ENCODE measurements around the gene GPALPP1.
"Not testable (repeated sequence)": the region's sequence is repeated elsewhere in the genome, so short reads cannot be mapped to it uniquely, and the experiment has no call there.

The GPALPP1 gene

DNA sequence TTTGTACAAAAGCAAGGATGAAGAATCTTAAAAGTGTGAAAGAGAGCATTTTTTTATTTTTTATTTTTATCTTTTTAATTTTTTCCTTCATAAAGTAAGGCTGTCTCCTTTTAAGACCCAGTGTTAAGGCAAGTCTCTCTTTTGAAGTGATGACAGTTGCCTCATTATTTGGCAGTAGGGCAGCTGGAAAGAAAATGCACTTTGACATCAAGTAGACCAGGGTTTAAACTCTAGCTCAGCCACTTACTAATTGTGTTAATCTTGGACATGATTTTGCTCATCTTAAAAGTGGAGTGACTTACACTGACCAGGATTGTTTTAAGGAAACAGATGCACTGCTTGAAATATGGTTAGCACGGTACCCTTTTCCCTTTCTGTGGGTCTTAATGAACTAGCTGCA, 18.5 kb downstream of the GPALPP1 start:
- no peak for DNase-seq

DNA sequence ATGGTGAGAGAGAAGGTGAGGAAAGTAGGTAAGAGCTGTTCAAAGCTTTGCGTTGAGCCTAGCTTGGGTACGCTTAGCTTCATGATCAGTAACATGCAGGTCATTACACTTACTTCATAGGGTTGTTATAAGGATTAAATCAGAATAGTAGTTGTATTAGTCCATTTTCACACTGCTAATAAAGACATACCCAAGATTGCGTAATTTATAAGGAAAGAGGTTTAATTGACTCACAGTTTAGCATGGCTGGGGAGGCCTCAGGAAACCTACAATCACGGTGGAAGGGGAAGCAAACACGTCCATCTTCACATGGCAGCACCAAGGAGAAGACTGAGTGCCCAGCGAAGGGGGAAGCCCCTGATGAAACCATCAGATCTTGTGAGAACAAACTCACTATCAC, 21.9 kb downstream of the GPALPP1 start:
- DNase-seq, result no peak

DNA sequence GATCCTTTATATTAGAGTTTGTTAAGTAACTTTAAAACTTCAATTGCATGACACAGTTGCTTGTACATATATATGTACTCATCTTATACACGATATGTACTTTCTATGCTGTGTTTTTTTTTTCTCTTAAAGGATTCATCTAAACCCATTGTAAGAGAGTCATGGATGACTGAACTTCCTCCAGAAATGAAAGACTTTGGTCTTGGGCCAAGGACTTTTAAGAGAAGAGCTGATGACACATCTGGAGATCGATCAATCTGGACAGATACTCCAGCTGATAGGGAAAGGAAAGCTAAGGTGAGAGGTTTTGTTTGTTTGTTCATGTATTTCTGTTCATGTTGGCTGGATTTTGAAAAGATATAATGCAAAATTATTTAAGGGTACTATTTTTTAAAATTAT, 26.0 kb downstream of the GPALPP1 start:
- no peak for DNase-seq

DNA sequence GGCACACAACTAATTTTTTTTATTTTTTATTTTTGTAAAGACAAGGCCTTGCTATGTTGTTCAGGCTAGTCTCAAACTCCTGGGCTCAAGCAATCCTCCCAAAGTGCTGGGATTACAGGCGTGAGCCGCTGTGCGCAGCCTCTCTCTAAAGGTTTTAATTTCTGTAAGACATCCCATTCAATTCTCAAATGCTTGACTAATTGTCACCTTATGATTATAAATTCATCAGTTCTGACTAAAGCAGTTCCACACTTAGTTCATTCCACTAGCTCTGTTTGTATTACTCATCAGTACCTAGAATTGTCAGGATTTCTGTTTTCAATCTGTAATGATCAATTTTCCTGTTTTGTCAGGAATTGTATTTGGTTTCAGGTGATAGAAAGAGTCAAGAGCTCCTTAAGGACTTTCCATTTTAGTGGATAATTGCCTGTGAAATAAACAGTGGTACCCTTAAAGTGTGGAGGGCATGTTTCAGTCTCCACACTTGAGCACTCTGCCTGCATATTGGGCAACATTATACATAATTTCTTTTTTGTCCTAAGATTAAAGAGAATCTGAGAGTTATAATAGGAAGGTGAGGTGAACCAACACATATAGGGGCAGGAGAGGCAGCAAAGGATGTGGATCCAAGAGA, 27.6 kb downstream of the GPALPP1 start:
- DNase-seq, result no peak

DNA sequence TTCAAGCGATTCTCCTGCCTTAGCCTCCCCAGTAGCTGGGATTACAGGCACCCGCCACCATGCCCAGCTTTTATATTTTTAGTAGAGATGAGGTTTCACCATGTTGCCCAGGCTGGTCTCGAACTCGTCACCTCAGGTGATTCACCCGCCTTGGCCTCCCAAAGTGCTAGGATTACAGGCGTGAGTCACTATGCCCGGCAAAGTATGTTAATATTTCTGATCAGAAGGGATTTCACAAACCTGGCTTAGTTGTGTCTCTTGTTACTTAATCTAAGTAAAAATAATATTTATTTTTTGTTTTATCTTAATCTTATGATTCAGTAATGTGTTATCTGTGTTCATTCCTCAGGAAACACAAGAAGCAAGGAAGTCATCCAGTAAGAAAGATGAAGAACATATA, 30.6 kb downstream of the GPALPP1 start:
- DNase-seq, result not testable (repeated sequence)

DNA sequence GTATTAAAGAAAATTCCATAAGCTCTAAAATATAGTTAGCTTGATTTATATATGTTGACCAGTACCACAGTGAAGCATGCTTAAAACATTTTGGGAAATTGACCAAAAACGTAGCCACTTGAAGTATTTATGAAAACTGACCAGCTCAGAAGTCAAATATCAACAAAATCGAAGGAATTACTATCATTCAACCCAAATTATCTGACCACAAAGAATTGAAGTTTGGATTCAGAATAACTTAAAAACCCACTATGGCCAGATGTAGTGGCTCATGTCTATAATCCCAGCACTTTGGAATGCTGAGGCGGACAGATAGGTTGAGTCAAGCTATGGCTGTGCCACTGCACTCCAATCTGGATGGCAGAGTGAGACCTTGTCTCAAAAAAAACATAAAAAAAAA, 31.9 kb downstream of the GPALPP1 start:
- no peak for DNase-seq

DNA sequence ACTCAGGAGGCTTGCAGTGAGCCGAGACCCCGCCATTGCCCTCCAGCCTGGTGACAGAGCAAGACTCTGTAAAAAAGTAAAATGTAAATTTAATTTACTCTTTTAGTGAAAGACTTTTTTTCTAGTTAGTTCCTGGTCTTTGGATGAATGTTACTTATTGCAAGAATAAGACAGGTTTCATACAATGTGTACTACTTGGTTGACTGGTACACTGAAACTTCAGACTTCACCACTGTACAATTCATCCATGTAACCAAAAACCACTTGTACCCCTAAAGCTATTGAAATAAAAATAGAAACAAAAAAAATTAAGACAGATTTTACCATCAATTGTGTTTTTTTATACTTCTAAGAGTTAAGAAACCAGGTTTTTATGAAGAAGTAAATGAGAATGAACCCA, 35.5 kb downstream of the GPALPP1 start:
- no peak for DNase-seq

DNA sequence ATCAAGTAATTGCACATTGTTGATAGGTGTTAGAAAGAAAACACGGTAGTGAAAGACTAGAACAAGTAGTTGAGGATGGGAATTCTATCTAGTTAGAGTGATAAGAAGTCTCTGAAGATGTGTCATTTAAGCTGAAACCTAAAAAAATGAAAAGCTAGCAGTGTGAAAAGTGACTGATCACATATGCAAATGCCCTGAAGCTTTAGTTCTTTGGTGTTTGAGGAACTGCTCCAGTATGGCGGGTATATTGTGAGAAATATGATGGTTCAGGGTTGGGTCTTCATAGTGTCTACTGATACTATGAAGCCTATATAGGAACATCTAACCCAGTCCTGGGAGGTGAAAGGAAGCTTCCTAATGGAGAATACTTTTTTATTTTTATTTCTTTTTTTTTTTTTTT, 45.0 kb downstream of the GPALPP1 start:
- DNase-seq, result no peak

DNA sequence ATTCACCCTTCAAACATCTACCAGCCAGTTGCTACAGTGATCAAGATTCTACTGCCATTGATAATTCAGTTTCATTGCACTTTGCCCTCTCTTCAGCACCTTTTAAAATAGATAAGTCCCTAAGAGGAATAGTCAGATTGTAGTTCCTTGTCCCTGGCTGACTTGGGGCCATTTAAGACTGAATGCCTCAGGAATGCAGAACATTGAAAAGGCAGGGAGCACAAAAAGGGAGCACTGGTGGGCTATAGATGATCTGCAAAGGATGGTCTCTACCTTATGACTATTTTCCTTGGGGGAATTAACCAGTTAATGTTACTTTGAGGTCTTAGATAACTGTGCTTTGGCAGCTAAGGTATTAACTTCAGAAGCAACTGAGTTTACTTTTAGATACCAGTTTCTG, 46.9 kb downstream of the GPALPP1 start:
- no peak for DNase-seq

DNA sequence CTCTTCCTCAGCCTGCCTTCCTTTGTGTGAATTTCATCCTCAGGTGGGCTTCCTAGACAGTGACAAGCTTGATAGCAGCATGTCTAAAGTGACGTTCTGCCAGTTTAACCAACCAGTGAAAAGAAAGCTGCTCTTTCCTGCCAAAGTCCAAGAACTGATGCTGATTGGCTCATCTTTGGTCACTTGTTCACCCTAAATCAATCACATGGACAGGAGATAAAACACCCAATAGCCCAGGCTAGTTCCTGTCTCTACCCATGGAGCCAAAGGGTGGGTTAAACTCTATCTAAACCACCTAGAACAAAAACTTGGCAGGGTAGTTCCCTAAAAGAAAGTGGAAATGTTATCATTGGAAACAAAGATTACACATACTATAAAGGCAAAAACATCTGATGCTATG, 50.8 kb downstream of the GPALPP1 start:
- no peak for DNase-seq

DNA sequence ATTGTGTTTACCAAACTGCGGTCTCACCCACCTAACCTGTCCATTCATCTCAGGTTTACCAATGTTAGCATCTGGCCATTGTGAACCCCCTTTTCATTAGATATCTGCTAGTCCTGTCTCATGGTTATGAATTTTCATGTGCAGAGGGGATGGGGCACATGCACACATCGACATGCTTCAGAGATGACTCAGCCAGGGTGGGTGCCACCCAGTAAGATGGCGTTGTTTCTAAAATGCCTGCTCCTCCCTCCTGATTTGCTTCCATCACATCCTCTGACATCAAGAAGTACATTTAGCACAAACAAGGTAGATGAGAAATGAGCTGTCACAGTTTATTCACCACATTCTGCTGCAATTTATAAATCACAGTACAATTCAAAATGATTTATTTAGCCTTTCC, 51.3 kb downstream of the GPALPP1 start:
- DNase-seq, result no peak

DNA sequence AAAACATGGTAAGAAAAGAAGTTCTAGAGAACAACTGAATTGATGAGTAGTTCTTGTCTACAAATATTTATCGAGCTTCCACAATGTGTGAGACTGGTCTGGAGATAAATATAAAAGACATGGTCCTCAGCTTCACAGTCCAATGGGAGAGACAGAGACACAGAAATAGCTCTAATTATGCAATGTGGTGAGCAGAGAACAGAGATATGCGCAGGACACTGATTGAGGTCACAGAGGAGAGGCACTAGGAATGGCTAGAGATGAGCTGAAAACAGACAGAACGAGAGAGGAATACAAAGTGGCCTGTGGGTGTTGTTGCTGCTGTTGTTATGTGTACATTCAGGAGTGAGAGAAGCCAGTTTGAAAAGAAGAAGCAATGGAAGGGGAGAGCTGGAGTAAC, 53.2 kb downstream of the GPALPP1 start:
- DNase-seq, result no peak

DNA sequence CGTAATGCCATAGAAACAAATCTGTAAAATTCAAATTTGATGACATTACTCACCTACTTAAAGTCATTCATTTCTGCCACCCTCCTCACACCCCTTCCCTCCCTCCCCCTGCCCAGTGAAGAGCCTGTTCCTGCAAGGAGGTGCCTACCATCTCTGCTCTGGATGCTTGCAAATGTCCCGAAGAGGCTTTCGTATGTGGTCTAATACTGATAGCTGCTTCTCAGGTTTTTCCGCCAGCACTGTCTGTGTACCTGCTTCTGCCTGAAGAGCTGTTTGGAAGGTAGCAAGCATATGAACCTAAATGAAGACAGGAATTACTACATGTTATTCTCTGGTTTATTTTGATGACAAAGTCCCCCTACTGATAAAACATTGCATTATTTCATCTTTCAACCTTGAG, 57.1 kb downstream of the GPALPP1 start:
- DNase-seq, result no peak

DNA sequence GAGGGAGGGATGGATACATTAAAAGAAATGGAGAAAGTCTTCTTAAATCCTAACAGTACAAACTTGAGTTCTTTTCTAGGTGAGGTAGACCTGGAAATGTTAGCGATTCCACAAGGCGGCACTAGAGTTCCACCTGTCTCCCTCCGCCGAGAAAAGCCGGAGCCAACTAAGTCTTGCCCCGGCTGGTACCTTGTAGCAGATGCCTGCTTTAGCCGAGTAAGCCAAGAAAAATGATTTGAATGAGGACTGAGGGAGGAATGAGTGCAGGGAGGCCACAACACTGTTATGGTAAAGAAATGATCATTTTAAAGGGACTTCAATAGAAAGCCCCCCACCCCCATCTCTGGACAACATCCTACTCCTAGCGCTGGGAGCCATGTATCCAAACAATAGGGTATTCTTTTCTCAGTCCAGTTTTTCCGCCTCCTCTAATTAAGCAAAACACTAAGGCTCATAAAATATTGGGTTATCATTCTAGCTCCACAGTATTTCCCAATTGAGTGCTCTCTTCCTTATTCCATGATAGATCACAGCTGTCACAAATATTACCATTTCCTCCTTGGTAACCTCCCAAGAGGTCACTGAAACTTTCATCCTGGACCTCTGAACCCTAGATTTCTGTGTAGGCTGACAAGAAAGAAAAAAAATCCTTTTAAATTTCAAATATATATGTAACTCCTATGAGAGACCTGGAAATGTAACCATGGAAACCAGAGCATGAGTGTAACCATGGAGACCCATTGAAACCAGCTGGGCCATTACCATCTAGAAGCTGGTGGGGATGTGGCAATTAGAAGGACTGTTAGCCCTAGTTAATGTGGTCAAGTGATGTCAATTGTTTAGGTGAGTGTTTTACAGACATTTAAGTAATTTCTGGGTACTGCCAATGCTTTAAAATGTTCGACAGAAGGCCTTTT, 58.3 kb downstream of the GPALPP1 start:
- DNase-seq, result peak; percentile 78

DNA sequence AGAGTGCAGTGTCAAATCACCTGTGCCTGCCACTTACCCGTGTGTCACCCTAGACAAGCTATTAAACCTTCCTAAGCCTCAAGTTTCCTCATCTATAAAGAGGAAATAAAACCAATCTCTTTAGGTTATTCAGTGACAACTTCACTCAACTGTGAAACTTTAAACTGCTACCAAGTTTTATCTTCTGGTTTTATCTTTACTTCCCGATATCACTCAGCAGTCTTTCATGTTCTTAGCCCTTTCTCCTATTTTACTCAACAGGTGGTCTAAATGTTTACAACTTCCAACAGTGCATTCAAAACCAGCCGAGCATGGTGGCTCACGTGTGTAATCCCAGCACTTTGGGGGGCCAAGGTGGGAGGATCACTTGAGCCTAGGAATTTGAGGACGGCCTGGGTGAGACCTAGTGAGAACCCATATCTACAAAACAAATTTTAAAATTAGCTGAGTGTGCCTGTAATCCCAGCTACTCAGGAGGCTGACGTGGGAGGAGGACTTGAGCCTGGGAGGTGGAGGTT, 59.6 kb downstream of the GPALPP1 start:
- DNase-seq, result no peak

DNA sequence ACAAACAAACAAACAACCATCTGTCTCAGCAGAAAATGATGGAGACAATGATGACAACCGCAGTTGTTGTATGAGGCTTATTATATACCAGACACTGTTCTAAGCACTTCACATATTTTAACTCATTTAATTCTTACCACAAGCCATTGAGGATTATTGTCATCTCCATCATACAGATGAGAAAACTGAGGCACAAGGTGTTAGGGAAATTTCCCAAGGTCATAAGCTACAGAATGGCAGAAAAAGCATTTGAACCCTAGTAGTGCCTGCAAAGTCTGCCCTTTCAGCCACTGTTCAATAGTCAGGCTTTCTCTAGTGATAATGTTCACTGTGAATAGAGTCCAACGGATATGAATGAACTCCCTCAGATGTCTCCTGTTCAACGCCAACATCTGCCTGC, 60.1 kb downstream of the GPALPP1 start:
- no peak for DNase-seq

DNA sequence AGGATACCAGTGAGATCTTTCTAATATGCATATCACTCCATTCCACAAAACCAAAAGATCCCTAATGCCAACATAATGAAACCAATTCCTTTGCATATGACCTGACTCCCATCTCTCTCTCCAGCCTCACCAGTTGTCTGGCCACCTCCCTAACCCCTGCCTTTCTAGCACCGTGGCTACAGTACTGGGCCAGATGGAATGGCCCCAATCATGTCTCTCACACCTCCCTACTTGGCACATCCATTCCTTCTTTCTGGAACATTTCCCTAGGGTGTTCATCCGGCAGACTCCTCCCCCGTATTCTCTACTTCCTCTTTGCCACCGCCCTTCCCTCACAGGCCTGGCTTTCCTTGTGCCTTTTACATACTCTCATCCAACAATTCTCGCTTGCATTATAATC, 62.0 kb downstream of the GPALPP1 start:
- DNase-seq, result no peak

DNA sequence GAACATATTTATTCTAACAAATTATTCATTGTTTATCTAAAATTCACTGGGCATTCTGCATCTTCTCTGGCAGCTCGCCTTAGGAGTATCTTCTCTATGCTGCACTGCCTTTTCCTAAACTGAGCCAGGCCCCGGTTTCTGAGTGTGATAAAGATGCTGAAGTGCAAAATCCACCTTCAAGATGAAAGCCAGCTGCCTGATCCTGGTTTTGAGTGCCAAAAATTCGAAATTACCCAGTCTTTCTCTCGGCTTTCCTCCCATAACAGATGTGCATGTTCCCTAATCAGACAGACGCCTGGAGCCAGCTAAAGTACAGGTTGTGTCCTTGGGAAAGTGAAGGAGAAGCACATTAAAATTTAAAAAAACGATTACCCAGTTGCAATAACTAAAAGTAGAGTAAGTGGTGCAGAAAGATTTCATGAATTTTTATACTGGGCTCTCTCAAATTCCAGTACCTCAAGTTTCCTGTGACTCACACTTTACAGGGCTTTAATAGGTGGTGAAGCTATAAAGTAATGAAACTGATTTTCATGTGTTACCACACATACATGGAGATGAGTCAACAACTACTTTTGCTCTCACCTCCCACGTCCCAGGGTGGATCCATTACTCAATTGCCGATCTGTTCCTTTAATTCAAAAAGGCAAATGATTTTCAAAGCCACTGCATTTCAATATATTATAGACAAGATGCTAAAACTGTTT, 66.0 kb downstream of the GPALPP1 start:
- peak; percentile 33 for DNase-seq

DNA sequence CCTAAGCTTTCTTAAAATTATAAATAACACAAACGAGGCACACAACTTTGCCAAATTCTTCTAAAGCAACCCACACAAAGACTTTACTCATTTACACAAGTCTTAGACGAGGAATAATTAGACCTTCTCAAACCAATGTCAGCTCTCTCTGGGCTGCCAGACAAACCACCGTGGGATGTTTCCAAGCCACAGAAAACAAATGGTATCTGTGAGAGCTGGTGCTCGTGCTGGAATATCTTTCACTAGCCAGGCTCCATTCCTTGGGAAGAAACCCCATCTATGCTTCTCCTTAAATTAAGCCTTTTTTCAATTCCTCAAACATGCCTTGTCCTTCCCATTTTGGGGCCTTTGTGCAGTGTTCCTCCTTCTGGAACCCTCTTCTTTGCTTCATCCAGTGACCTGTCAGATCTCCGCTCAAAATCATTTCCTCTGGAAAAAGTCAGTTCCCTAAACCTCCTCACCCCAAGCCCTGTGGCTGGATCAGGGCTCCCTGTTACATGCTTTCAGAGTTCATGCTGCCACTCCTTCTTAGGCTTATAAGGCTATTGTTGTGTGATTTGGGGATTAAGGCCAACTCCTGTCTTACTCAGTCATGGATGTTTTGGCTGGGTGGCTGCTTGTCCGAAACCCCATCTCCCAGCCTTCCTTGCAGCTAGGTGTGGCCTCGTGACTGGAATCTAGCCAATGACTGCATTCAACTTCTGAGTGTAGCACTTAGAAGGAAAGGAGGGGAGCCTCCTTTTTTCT, 66.7 kb downstream of the GPALPP1 start:
- no peak for DNase-seq

DNA sequence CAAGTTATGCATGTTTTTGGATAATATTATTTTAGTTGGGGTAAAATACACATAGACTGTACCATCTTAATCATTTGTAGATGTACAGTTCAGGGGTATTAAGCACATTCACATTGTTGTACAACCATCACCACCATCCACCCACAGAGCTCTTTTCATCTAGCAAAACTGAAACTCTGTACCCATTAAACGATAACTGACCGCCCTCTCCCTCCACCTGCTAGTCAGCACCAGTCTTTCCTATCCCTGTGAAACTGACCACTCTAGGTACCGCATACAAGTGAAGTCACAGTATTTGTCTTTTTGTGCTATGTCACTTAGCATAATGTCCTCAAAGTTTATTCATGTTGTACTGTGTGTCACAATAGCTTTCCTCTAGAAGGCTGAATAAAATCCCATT, 70.7 kb downstream of the GPALPP1 start:
- DNase-seq, result no peak

DNA sequence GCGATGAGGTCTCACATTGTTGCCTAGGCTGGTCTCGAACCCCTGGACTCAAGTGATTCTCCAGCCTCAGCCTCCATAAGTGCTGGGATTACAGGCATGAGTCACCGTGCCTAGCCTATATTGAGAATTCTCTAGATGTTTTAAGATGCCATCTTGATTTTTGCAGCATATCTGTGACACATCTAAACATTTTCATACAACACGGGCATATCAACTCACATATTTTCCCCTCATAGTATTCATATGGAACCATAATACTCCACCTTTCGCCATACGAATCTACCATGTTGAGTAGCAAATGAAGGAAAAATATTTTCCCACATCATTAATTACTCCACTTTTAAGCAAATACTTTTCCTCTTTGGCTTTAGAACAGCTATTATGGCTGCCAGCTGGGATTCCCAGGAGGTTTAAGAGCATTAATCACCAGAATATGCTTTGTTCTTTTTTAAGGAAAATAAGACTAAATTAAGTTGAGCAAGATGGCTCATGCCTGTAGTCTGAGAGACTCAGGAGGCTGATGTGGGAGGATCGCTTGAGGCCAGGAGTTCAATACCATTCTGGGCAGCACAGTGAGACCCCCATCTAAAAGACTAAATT, 74.0 kb downstream of the GPALPP1 start:
- no peak for DNase-seq

DNA sequence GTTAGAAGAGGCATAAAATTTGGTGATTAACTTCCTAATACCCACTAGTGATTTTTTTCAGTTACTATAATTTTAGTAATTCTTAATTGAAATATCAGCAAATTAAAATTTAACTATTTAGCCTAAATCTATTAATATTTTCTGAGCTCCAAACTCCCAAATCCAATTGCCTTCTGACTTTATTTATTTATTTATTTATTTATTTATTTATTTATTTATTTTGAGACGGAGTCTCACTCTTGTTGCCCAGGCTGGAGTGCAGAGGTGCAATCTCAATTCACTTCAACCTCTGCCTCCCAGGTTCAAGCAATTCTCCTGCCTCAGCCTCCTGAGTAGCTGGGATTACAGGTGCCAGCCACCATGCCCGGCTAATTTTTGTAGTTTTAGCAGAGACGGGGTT, 74.6 kb downstream of the GPALPP1 start:
- not testable (repeated sequence) for DNase-seq

DNA sequence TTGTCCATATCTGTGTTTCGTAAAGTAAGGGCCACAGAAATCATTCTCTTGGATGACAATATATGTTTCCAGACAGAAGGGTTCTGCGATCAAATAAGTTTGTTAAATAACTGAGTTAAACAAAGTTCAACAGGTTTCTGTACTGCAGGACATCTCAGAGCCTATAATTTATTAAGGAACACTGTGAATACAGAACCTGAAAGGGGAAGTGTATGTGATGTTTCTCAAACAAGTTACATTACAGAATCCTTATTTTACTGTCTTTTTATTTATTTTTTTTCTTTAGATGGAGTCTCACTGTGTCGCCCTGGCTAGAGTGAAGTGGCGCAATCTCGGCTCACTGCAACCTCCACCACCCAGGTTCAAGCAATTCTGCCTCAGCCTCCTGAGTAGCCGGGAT, 75.6 kb downstream of the GPALPP1 start:
- no peak for DNase-seq
